GM10266 (cell line): ENCODE data around the gene CD200.
A peak's percentile ranks its signal among the peaks of the same experiment; 100 is the strongest.

Source experiments
- DNase-seq: peaks from one replicate; pipeline ENCODE4 v3.0.0; 2012; ENCODE audit errors: extremely low spot score
- CTCF ChIP-seq: IDR thresholded peaks from 2 replicates; pipeline ENCODE4 v1.5.1; 2012; ENCODE audit warnings: mild to moderate bottlenecking, low read depth; ENCODE audit not compliant: control insufficient read depth, insufficient read depth; ENCODE audit errors: missing control alignments

CD200 gene

GRCh38 chr3:112388972-112389371 is 56.0 kb downstream of the CD200 start:
- DNase-seq = no peak
- no peak for TF ChIP-seq CTCF

GRCh38 chr3:112389961-112390360 is 57.0 kb downstream of the CD200 start:
- no peak for TF ChIP-seq CTCF

GRCh38 chr3:112390783-112391641 is 58.1 kb downstream of the CD200 start:
- TF ChIP-seq CTCF = no peak
- peak; percentile 19 for DNase-seq

More at GRCh38 chr3:112389961-112390360, 57.0 kb downstream of the CD200 start:
- DNase-seq = no peak

- DNase-seq = no peak
- no peak for TF ChIP-seq CTCF
These were observed 58.7 kb downstream of the CD200 start for GRCh38 chr3:112391648-112392047.

- no peak for DNase-seq
- no peak for TF ChIP-seq CTCF
These were observed 59.7 kb downstream of the CD200 start for GRCh38 chr3:112392393-112393359.

- no peak for DNase-seq
- no peak for TF ChIP-seq CTCF
These were observed 60.4 kb downstream of the CD200 start for GRCh38 chr3:112393360-112393728.
